Spleen (tissue), 7 donors: ENCODE measurements around the gene EPAS1.

Source experiments
- CTCF ChIP-seq, 11 experiments: fragments of 200-600 bp in 7 of 11; fragments of 450-650 bp in 4 of 11; sonication (generic) in 4 of 11; IDR thresholded peaks in 8 of 11; conservative IDR thresholded peaks in 3 of 11; 1 replicate in 7 of 11; 2 replicates in 4 of 11; pipeline versions ENCODE4 v1.4.0 to v1.8.0; 2016 to 2021; ENCODE audit warnings: antibody characterized with exemption in 11 of 11, inconsistent platforms in 4 of 11, mild to moderate bottlenecking in 1 of 11
- POLR2AphosphoS5 ChIP-seq, 3 donors: sonication (generic); formaldehyde crosslinking; IDR thresholded peaks; one replicate each; pipeline ENCODE4 v1.5.1; 2017; ENCODE audit warnings: antibody characterized with exemption in 3 of 3
- donor health status: DM: no; HTN: no; CAD: no; lungs with moderate emphysema.
- donor health status: DM: no; HTN: no; CAD: no.
- donor health status: DM: no; HTN: no; CAD: no.

- no peak for TF ChIP-seq CTCF (IDR thresholded peaks at IDR 0.05 in 8 of 11, conservative IDR thresholded peaks at IDR 0.05 in 3 of 11)
- no peak for TF ChIP-seq POLR2AphosphoS5 (IDR thresholded peaks at IDR 0.05)
Observed at GRCh38 chr2:46328829-46329228, 31.6 kb downstream of the EPAS1 start.
